Spleen (tissue), 11 donors: ENCODE measurements around the gene RNLS. TPM values are rescaled to one million over a fixed set of nuclear protein-coding genes. Genes with fewer than 3 reads are reported as not detected.
"Not testable (repeated sequence)": the region's sequence is repeated elsewhere in the genome, so short reads cannot be mapped to it uniquely, and the experiment has no call there.

Source experiments
- DNase-seq: peaks from one replicate; pipeline ENCODE4 v3.0.0-alpha.2; 2020
- H3K27ac ChIP-seq, 8 donors: fragments of 200-600 bp; sonication (generic) in 7 of 8; 1 replicate in 4 of 8; 2 replicates in 4 of 8; pipeline versions ENCODE4 v1.5.0 to v1.8.0; 2016 to 2021; ENCODE audit warnings: inconsistent platforms in 4 of 8, mild to moderate bottlenecking in 4 of 8, moderate library complexity in 1 of 8
- H3K27me3 ChIP-seq, 7 donors: fragments of 200-600 bp; sonication (generic) in 6 of 7; replicated peaks in 1 of 7; 1 replicate in 4 of 7; 2 replicates in 3 of 7; pipeline versions ENCODE4 v1.5.0 to v1.8.0; 2016 to 2021; ENCODE audit warnings: inconsistent platforms in 3 of 7, mild to moderate bottlenecking in 1 of 7
- H3K36me3 ChIP-seq, 6 donors: fragments of 200-600 bp; sonication (generic) in 5 of 6; 1 replicate in 4 of 6; 2 replicates in 2 of 6; pipeline versions ENCODE4 v1.5.0 to v1.8.0; 2016 to 2021; ENCODE audit warnings: inconsistent platforms in 2 of 6
- H3K4me1 ChIP-seq, 6 donors: fragments of 200-600 bp; sonication (generic) in 5 of 6; 1 replicate in 3 of 6; 2 replicates in 3 of 6; pipeline versions ENCODE4 v1.5.0 to v1.8.0; 2016 to 2021; ENCODE audit warnings: inconsistent platforms in 3 of 6
- H3K4me3 ChIP-seq, 8 donors: fragments of 200-600 bp; sonication (generic) in 7 of 8; 1 replicate in 4 of 8; 2 replicates in 4 of 8; pipeline versions ENCODE4 v1.5.0 to v1.8.0; 2016 to 2021; ENCODE audit warnings: inconsistent platforms in 4 of 8, mild to moderate bottlenecking in 4 of 8, moderate library complexity in 2 of 8
- H3K9me3 ChIP-seq, 8 donors: fragments of 200-600 bp; sonication (generic) in 7 of 8; 1 replicate in 4 of 8; 2 replicates in 4 of 8; pipeline versions ENCODE4 v1.5.0 to v1.8.0; 2016 to 2021; ENCODE audit warnings: inconsistent platforms in 4 of 8
- POLR2A ChIP-seq, 3 donors: fragments of 450-650 bp; IDR thresholded peaks; one replicate each; pipeline ENCODE4 v1.5.1; 2017; ENCODE audit warnings: antibody characterized with exemption in 3 of 3, mild to moderate bottlenecking in 1 of 3
- POLR2AphosphoS5 ChIP-seq, 3 donors: sonication (generic); formaldehyde crosslinking; IDR thresholded peaks; one replicate each; pipeline ENCODE4 v1.5.1; 2017; ENCODE audit warnings: antibody characterized with exemption in 3 of 3
- WGBS, 5 donors: extraction: QIAGEN DNeasy Blood & Tissue Kit in 3 of 5; methylation state at CpG; one replicate each; pipeline versions ENCODE4 v1.1.5 to v1.1.7; 2013 to 2018; 5-methylcytosine and 5-hydroxymethylcytosine counted together
- intact Hi-C: fragments of 100-400 bp; cut with DNase I; formaldehyde crosslinking; loops from one replicate; pipeline ENCODE4 v1.15.0; 2023; ENCODE audit warnings: low total_unique reads
- polyA plus RNA-seq, 3 donors: library from polyadenylated mRNA; stranded (reverse); fragments of 200-250 nt; gene quantifications; one replicate each; pipeline ENCODE4 v1.2.1, GENCODE V29; 2013
- total RNA-seq, 7 donors: library from RNA; depleted of rRNA in 3 of 7; stranded (reverse); fragments of >200 nt in 3 of 7; fragmentation: NEBNext Ultra II Directional in 4 of 7; extraction: Animal tissue kit (Norgen Biotek cat#: 25700) in 4 of 7; gene quantifications; one replicate each; pipeline versions ENCODE4 v1.1.0 to v1.2.1, GENCODE V29; 2016 to 2021
- TF ChIP-seq, protein P1 (sequence below), 11 experiments: fragments of 200-600 bp in 7 of 11; fragments of 450-650 bp in 4 of 11; sonication (generic) in 4 of 11; IDR thresholded peaks in 8 of 11; conservative IDR thresholded peaks in 3 of 11; 1 replicate in 7 of 11; 2 replicates in 4 of 11; pipeline versions ENCODE4 v1.4.0 to v1.8.0; 2016 to 2021; ENCODE audit warnings: antibody characterized with exemption in 11 of 11, inconsistent platforms in 4 of 11, mild to moderate bottlenecking in 1 of 11
- donor health status: healthy with polysubstance abuse.
- donor health status: DM: no; HTN: no; CAD: no; lungs with moderate emphysema.
- donor health status: DM: no; HTN: no; CAD: no.
- donor health status: Bipolar disorder and iron deficiency.
- donor health status: healthy.
- donor health status: DM: no; HTN: no; CAD: no.
- donor health status: DM: yes; HTN: yes; CAD: no.

Gene RNLS
- total and polyA plus RNA-seq, 10 donors, result 4.5 to 28.8 (median 8.5) TPM

DNA sequence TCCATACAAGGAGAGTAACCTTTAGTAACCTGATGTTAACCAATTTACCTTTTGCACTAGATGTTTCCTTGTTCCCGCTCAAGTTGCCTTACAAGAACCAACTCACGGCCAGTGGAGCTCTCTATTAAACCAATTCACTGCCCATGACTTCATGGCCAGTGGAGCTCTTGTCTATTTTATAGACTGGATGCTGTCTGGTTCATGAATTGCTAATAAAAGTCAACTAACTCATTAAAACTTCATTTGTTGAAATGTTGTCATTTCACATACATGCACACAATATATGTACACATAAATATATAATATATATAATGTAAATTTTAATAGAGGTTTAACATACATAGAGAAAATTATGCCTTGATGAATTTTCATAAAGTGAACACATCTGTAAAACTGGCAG, 216.3 kb downstream of the RNLS start:
- peaks cover 0 to 10% (median 0%) of the 10 kb centered on the region in 8 donors for H3K9me3 ChIP-seq
- no peaks in the 10 kb centered on the region for H3K4me1 ChIP-seq
- H3K27ac ChIP-seq, result no peak overlapping the region
- no peaks in the 10 kb centered on the region for H3K36me3 ChIP-seq
- WGBS, 5 donors, result 96 to 100% (median 97%) methylated on average over 2 of the region's 2 CpGs
- no peak for TF ChIP-seq POLR2A (IDR thresholded peaks at IDR 0.05)
- no peak for TF ChIP-seq POLR2AphosphoS5 (IDR thresholded peaks at IDR 0.05)
- TF ChIP-seq, protein P1, sequence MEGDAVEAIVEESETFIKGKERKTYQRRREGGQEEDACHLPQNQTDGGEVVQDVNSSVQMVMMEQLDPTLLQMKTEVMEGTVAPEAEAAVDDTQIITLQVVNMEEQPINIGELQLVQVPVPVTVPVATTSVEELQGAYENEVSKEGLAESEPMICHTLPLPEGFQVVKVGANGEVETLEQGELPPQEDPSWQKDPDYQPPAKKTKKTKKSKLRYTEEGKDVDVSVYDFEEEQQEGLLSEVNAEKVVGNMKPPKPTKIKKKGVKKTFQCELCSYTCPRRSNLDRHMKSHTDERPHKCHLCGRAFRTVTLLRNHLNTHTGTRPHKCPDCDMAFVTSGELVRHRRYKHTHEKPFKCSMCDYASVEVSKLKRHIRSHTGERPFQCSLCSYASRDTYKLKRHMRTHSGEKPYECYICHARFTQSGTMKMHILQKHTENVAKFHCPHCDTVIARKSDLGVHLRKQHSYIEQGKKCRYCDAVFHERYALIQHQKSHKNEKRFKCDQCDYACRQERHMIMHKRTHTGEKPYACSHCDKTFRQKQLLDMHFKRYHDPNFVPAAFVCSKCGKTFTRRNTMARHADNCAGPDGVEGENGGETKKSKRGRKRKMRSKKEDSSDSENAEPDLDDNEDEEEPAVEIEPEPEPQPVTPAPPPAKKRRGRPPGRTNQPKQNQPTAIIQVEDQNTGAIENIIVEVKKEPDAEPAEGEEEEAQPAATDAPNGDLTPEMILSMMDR (IDR thresholded peaks at IDR 0.05 in 8 of 11, conservative IDR thresholded peaks at IDR 0.05 in 3 of 11), result no peak
- no peaks in the 10 kb centered on the region for H3K27me3 ChIP-seq
- intact Hi-C loops, result no loop called here
- no peak overlapping the region for H3K4me3 ChIP-seq
- DNase-seq, result no peak

- 90 to 98% (median 96%) methylated on average over 7 of the region's 7 CpGs for WGBS, 5 donors
- H3K36me3 ChIP-seq, result no peaks in the 10 kb centered on the region
- H3K27ac ChIP-seq, result no peak overlapping the region
- H3K4me3 ChIP-seq, result no peak overlapping the region
- intact Hi-C loops, result no loop called here
- H3K4me1 ChIP-seq, result no peaks in the 10 kb centered on the region
- no peaks in the 10 kb centered on the region for H3K27me3 ChIP-seq
- TF ChIP-seq POLR2A (IDR thresholded peaks at IDR 0.05) (no peak), POLR2AphosphoS5 (IDR thresholded peaks at IDR 0.05) (no peak)
- TF ChIP-seq, protein P1 (IDR thresholded peaks at IDR 0.05 in 8 of 11, conservative IDR thresholded peaks at IDR 0.05 in 3 of 11), result no peak
- no peaks in the 10 kb centered on the region for H3K9me3 ChIP-seq
- DNase-seq, result no peak
Observed at GRCh38 chr10:88361995-88362807, 220.9 kb downstream of the RNLS start.

DNA sequence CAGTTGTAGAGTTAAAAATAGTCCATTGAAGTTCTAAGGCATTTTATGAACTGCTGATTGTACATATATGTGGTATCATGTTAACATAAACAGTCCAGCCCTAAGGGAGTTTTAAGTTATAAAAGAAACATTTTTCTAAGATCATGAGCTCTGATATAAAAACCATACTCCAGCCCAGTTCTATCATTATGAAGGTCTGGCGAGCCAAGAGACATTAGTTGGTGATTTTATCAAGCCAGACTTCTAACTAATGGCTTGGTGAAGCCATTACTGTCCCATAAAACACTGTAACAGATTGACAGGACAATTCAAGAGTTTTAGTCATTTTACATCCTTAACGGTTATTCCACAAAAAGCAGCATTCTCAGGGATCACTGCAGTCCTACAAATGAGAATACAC, 221.6 kb downstream of the RNLS start:
- no peaks in the 10 kb centered on the region for H3K4me1 ChIP-seq
- H3K36me3 ChIP-seq, result no peaks in the 10 kb centered on the region
- no peaks in the 10 kb centered on the region for H3K27me3 ChIP-seq
- TF ChIP-seq POLR2AphosphoS5 (IDR thresholded peaks at IDR 0.05) (no peak), POLR2A (IDR thresholded peaks at IDR 0.05) (no peak)
- TF ChIP-seq, protein P1 (IDR thresholded peaks at IDR 0.05 in 8 of 11, conservative IDR thresholded peaks at IDR 0.05 in 3 of 11), result no peak
- DNase-seq, result no peak
- no peaks in the 10 kb centered on the region for H3K9me3 ChIP-seq
- intact Hi-C loops, result no loop called here
- 83 to 96% (median 94%) methylated on average over 2 of the region's 2 CpGs for WGBS, 5 donors
- H3K27ac ChIP-seq, result no peak overlapping the region
- H3K4me3 ChIP-seq, result no peak overlapping the region

DNA sequence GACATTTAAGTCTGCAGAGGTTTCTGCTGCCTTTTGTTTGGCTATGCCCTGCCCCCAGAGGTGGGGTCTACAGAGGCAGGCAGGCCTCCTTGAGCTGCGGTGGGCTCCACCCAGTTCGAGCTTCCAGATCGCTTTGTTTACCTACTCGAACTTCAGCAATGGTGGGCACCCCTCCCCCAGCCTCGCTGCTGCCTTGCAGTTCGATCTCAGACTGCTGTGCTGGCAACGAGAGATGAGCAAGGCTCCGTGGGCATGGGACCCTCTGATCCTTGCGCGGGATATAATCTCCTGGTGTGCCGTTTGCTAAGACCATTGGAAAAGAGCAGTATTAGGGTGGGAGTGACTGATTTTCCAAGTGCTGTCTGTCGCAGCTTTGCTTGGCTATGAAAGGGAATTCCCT, 227.4 kb downstream of the RNLS start:
- H3K4me3 ChIP-seq, H3K27ac ChIP-seq, DNase-seq, intact Hi-C loops, H3K27me3 ChIP-seq, H3K36me3 ChIP-seq, H3K4me1 ChIP-seq: not testable (repeated sequence)
- H3K9me3 ChIP-seq, result peaks cover 0 to 15% (median 2%) of the 10 kb centered on the region in 8 donors
- 92 to 97% (median 93%) methylated on average over 12 of the region's 12 CpGs for WGBS, 5 donors
